Activated CD8-positive, alpha-beta memory T cell treated with anti-CD3 and anti-CD28 coated beads for 4 hours (primary cell): ENCODE results near the gene IPCEF1.

Experiments
- DNase-seq, 2 donors: peaks; one replicate each; pipeline ENCODE4 v3.0.0-alpha.2; 2020; ENCODE audit warnings: low read depth in 2 of 2

IPCEF1 gene, protein sequence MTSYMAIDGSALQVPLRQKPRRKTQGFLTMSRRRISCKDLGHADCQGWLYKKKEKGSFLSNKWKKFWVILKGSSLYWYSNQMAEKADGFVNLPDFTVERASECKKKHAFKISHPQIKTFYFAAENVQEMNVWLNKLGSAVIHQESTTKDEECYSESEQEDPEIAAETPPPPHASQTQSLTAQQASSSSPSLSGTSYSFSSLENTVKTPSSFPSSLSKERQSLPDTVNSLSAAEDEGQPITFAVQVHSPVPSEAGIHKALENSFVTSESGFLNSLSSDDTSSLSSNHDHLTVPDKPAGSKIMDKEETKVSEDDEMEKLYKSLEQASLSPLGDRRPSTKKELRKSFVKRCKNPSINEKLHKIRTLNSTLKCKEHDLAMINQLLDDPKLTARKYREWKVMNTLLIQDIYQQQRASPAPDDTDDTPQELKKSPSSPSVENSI

DNA sequence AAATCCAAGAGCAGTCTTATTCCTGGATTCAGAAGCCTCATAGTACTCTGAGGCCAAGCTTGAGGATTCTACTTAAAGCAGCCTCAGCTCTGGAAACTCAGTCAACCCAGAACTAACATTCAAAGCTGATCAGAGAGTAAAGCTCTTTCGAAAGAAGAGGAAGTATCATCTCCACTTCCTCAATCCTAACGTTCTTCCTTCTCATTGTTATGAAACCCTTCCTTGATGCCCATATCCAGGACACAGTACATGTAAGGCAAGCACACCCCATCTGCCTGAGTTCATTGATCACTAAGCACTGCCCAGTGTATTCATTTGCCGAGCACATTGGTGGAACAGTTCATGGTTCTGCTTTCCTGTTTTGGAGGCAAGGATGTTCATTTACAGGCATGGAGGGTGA lies at the start of gene IPCEF1:
IPCEF1 (minus strand) TSS at position 114 of the 400 bp plus-strand sequence. CDS start 90,856 bp downstream, outside the sequence.
- no peak for DNase-seq

DNA sequence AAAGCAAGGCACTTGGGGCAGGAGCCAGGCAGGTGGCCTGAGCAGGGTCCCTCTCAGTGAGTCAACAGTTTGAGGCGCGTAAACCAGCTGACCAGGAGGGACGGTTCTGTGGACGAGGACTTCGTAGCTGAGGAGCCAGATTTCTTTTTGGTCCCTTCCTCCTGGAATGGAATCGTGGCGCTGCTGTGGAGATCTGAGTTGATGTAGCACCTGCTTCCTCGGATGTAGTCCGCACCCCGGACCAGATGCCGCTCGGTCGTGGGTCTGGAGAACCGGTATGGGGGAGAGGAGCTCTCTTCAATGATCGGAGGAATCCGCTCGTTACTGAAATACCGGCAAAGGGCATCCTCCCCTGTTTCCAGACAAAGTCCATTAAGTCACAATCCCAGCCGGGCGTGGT lies 49.7 kb upstream of the IPCEF1 start:
- DNase-seq = no peak

DNA sequence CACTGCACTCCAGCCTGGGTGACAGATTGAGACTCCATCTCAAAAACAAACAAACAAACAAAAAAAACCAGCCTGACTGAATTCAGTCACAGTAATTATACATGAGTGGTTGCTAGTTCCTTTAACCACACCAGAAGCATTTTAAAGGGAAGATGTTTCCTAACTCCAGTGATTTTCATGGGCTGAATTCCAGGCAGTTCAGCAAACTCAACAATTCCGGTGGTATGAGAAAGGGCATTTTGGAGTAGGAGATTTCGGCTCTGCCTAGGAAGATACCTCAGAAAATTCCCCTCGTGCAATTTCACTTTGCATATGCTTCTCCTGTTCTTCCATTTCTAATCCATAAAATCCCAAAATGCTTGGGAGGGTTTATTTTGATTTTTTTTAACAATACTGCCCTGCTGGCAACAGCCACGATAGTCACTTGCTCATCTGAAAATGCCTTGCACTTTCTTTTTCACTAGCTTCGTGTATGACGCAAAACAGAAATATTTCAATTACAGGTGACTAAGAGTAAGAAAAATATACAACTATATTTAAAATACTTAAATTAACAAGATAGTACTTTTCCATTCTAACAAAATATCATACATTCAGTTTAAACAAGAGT lies 48.3 kb upstream of the IPCEF1 start:
- DNase-seq = no peak

DNA sequence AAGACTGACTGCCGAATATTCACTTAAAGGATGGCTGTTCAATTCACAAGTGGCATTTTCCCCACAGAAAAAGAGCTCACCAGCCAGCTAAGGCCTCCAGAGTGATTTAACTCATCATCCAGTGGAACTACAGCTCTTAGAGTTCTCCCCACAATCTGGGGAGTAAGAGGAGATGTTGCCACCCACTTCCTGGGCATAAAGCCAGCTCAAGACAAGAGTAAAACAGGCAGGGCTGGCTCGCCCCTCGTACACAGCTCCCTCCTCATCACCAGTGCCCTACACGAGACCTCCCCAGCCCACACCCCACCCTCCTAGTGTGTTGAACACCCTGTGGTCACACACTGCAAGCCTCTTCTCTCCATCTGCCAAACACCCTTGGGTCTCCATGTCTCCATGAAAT lies 47.2 kb upstream of the IPCEF1 start:
- DNase-seq = no peak

DNA sequence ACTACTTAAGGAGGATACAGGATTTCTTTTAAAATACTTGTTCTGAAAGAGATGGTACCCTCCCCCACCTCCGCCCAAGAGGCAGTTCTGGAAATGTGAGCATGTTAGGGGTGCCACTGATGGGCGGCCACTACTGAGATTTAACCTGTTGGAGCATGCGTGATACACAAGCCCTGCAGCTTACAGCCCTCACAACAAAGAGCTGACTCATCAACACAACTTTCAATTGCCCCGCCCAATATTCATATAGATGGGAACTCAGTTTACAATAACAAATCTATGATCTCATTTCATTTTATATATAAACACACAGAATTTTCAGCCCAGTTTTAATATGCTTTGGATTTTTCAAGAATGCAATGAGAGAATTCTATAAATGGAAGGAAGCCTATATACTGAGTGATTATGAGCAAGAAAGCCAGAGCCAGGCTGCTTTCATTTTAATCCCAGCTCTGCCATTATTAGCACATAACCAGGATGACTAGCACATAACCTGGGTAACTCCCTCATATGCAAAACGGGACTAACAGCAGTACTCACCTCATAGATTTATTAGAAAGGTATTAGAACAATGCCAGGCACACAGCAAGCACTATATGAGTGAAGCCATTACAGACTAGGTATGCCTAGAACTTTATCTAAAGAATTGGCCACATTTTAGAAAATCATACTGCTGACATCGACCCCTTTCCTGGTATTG lies 45.6 kb upstream of the IPCEF1 start:
- DNase-seq = no peak

DNA sequence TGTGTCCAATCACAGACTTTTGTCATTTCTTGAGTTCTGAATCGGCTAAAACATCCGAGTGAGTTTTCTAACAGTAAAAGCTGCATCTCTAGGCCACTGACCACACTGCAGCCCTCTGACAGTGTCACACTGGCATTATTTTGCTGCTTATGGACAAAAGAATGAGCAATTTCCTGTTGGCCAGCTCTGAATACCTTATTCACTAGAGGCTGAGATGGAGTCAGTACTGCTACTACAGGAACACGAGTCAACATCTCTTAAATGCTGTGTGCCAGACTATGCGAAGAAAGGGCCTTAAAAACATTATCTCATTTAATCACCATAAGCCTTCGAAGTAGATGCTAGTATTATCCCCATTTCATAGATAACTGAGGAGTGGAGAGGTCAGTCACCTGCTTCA lies 42.5 kb upstream of the IPCEF1 start:
- DNase-seq = no peak

DNA sequence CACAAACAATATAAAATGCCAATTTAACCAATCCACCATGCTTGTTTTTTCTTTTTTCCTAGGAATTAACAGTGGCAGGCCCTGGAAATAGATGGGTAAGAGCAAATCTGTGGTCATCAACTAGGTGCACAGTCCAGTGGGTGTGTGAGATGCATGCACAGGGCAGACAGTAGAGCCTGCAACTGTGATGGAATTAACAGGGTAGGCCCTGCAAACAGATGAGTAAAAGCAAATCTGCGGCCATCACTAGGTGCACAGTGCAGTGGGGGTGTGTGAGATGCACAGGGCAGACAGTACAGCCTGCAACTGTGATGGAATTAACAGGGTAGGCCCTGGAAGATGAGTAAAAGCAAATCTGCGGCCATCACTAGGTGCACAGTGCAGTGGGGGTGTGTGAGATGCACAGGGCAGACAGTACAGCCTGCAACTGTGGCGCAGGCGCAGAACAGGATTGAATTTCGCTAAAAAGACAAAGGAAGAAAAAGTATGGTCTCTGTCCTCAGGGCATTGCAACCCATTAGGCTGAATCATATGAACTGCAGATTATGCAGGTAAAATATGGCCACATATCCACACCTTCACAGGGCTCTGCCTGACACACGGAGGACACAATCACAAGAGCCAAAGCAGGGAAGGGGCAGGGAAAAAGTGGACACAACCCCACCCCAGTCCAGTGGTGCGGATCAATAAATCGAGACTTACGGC lies 41.0 kb upstream of the IPCEF1 start:
- DNase-seq = no peak

DNA sequence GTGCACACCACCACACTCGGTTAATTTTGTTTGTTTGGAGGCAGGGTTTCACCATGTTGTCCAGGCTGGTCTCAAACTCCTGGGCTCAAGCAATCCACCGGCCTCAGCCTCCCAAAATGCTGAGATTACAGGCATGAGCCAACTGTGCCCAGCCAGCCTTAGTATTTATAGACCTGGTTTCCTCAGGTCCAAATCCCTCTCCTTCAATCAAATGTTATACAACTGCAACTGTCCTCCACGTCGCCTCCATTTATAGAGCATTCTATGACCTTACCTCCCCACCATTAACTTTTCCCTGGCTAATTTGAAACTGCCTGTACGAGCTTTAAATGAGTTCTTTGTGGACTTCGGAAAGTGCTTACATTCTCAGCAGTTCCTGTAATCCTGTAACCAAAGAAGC lies 39.3 kb upstream of the IPCEF1 start:
- DNase-seq = no peak

DNA sequence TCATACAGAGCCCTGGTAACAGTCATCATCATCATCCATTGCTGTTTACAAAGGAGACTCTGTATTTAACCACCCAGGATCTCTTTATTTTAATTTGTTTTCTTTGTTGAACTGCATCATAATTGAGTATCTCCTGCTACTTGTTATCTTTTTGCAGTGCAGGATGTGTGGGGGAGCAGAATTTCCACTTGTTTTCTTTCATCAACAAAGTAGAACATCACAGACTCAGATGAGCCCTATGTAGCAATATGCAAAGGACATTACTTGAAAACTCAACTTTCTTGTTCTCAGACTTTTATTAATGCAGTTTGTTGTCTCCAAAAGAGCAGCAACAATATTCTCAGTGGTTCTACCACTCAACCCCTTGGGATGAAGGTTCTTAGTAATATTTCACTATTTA lies 38.7 kb upstream of the IPCEF1 start:
- no peak for DNase-seq

DNA sequence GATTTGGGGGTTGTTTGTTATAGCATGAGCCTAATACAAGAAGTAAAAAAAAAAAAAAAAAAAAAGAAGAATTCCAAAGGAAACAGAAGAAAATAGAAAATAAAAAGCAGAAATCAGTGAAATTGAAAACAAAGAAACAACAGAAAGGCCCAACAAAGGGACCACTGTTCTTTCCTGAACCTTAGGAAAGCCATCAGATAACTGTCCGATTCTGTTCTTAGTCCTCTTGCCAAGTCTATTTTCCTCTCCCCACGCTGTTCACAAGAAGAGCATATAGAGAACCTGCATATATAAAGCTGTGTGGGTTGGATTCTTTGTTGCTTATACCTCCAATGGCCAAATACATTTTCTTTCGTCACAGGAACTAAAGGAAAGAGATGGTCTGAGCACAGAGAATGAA lies 38.0 kb upstream of the IPCEF1 start:
- no peak for DNase-seq

DNA sequence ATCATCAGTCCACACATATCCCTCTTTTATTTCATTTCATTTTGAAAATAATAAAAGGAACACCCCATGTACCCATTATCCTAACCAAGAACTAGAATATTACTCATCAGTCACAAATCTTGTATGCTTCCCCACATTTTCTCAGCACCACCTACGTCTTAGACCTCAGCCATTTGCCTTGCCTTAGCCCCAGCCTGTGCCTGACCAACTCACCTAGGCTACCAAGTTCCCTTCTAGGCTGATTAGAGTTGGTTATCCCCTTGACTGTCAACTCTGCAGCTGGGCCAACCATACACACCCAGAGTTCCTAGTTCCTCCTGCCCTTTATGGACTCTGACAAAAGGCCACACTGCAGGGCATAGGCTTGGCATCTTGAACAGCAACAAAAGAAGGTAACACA lies 33.4 kb upstream of the IPCEF1 start:
- no peak for DNase-seq

DNA sequence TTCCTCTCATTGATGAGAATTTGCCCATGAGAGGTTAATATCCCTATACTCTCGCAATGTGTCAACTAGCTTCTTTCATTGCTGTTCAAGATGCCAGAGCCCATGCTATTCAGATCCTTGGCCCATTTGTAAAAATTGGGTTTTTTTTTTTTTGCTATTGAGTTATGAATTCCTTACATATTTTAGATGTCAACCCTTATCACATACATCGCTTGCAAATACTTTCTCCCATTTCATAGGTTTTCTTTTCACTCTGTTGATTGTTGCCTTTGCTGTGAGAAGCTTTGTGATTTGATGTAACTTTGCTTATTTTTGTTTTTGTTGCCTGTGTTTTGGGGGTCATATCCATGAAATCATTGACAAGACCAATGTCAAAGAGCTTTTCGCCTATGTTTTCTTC lies 32.2 kb upstream of the IPCEF1 start:
- no peak for DNase-seq

DNA sequence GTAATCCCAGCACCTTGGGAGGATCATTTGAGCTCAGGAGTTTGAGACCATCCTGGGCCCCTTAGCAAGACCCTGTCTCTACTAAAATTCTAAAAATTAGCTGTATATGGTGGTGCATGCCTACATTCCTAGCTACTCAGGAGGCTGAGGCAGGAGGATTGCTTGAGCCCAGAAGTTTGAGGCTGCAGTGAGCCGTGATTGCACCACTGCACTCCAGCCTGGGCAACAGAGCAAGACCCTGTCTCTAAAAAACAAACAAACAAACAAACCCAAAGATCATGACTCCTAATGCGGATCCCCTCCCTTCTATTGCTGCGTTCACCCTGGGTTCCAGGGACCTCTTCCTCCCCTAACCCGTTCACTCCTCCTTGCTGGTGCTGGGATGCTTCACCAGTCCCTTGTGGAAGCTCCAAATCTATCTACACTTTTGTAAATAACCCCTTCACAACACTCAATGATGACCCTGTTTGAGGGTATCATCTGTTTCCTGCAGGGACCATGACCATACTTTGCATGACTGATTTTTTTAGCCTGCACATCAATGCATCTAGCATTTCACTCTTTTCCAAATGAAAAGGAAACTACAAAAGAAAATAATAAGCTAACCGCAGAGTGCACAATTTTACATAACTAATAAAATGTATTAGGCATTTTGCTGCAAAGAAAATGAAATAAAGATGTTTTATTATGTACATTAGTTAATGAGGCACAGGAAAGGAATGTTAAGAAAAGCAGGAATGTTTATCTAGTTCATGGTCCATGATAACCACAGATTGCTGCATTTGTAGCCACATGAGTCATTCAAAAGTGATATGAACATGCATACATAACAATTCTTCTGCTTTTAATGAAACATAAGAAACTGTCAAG lies 30.5 kb upstream of the IPCEF1 start:
- DNase-seq = no peak

DNA sequence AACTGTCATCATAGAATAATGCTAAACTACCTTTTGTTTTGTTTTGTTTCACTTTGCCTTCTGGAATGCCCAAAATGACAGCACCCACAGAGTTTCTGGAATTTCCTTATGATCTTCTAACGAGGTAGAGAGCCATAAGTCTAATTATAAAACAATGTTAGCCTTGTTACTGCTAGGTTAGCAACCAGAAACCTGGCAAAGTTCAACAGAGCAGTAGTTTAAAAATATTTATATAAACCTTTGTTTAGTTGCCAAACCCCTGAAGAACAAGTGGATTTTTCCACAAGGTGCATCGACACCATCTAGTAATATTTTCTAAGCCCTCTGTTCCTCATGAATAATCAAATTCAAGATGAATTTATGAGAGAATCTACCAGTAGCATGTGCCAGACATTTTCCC lies 27.6 kb upstream of the IPCEF1 start:
- DNase-seq = no peak

DNA sequence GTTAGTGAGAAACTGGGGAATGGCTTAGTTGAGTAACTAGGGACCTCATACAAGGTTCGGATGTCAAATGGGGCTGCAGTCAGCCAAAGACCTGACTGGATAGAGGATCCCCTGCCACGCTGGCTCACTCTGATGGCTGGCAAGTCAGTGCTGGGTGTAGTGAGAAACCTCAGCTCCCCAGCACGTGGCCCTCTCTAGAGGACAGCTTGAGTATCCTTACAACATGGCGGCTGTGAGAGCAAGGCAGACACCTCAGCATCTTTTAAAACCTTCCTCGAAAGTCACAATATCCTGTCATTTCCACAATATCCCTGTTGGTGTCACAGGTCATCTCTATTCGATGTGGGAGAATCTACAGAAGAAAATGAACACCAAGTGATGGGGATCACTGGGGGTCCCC lies 26.7 kb upstream of the IPCEF1 start:
- DNase-seq = no peak

DNA sequence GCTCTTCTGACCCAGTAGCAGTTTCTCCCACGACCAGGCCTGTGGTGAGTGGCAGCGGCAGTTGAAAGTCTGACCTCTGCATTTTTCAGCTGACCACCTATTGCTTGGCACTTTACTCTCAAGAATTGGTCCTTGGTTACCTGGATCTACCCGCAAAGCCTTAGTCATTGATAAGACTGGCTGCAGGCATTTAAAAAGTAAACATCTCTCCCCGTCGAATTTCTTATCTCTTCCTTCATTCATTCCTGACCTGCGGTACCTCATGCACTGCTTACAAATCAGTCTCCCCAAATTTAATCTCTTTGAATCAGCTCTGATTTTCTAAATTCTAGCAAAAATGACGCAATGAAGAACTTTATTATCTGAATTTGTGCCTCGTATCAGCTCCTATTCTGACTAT lies 26.1 kb upstream of the IPCEF1 start:
- DNase-seq = no peak

DNA sequence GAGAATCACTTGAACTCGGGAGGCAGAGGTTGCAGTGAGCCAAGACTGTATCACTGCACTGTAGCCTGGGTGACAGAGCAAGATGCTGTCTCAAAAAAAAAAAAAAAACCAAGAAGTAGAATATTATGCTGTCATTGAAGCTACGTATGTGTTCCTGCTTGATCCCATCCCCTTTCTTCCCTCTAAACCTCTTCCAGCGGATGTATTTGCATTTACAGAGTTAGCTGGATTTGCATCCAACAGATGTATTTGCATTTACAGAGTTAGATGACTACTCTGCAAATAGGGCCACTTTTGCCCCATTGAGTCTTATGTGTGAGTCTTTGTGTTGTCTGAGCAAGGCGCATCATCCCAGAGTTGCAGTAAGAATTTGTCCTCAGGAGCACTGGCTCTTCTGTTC lies 24.9 kb upstream of the IPCEF1 start:
- no peak for DNase-seq

DNA sequence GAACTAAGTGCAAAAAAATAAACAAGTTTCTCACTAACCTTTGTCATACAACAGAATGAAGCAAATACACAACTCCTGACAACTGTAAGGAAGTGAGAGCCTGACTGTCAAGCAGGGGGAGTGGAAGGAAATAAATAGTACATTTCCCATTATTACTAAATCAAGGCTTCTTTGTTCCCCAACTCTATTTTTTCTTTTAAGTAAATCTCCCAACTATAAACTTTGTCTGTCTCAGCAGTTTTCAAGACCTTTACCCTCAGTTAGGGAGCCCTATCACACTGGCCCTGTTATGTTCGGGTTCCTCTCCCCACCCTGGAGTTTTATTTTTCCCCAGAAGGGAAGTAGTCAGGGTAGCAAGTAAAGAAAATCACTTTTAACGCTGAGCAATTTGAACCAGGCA lies 24.1 kb upstream of the IPCEF1 start:
- no peak for DNase-seq

DNA sequence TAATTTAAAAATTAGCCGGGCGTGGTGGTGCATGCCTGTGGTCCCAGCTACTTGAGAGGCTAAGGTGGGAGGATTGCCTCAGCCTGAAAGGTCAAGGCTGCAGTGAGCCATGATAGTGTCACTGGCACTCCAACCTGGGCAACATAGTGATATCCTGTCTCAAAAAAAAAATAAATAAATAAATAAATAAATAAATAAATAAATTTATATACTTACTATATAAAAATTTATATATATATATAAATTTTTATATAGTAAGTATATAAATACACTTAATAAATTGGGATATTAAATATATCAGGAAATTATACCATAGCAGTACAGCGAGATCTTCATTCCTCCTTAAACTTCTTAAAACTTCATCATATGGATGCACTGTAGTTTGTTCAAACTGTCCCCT lies 23.0 kb upstream of the IPCEF1 start:
- no peak for DNase-seq

DNA sequence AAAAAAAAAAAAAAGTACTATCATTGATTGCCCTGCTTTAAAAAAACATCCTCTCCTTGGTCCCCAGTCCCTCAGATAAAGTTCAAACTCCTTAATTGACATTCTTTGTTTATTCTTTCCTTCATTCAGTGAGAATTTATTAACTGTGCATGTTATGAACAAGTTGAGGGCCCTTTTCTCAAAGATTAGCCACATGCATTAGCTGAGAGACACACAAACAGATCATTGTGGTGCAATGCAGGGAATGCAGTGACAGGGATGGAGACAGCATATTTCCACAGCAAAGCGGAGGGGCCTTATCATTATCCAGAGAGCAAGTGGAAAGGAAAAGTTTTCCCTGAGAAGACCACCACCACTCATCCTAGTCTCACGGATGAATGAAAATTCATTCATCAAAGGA lies 21.9 kb upstream of the IPCEF1 start:
- no peak for DNase-seq

DNA sequence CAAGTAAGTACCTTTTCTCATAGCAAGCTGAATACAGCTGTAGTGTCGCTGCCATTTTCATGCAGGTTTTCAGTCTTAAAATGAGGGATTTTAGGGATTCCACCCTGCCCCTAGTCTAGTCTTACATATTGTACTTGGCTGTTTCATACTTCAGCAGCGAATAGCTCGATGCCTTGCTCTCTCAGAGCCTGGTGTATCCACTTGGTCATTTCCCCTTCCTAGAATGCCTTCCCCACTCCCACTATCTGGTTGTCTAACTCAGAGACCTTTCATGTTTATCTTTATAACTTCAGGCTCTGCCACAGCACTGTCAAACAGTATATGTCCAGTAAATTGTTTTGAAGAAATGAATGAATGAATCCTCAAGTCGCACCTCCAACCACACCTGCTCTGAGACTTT lies 21.1 kb upstream of the IPCEF1 start:
- no peak for DNase-seq
